ENCODE measurements around the gene LPCAT2. TPM values are rescaled to one million over a fixed set of nuclear protein-coding genes. Genes with fewer than 3 reads are reported as not detected.

The LPCAT2 gene
- total RNA-seq, 4 donors from 2014 or later, result 8.0 to 27.1 (median 18.0) TPM

GRCh38 chr16:55575496-55575895, 66.6 kb downstream of the LPCAT2 start:
- ATAC-seq, result no peak
- Histone ChIP-seq H3K36me3 (peaks cover 0 to 12% of the 10 kb centered on the region in 2 donors), H3K9me3 (no peaks in the 10 kb centered on the region), H3K4me3 (no peak overlapping the region), H3K27ac (no peak overlapping the region), H3K27me3 (no peaks in the 10 kb centered on the region), H3K4me1 (peaks cover 0 to 19% (median 0%) of the 10 kb centered on the region in 3 donors)
- 8 to 27% methylated on average over 1 of the region's 1 CpG for WGBS, 2 donors (ENCODE audit: low coverage in 1 of 2)
- no peak for TF ChIP-seq POLR2AphosphoS5 (IDR thresholded peaks at IDR 0.05)
- no peak for TF ChIP-seq POLR2A (IDR thresholded peaks at IDR 0.05)
- TF ChIP-seq CTCF (IDR thresholded peaks at IDR 0.05), result no peak
- no peak for TF ChIP-seq EP300 (IDR thresholded peaks at IDR 0.05)

GRCh38 chr16:55576384-55576783, 67.5 kb downstream of the LPCAT2 start:
- TF ChIP-seq CTCF (IDR thresholded peaks at IDR 0.05) (no peak), POLR2A (IDR thresholded peaks at IDR 0.05) (no peak), POLR2AphosphoS5 (IDR thresholded peaks at IDR 0.05) (no peak)
- 35 to 50% methylated on average over 1 to 2 of the region's 2 CpGs for WGBS, 2 donors (ENCODE audit: low coverage in 1 of 2)
- no peak for ATAC-seq

GRCh38 chr16:55577887-55578286, 69.0 kb downstream of the LPCAT2 start:
- Histone ChIP-seq H3K27ac (no peak overlapping the region), H3K4me3 (no peak overlapping the region), H3K36me3 (peaks cover 0 to 12% of the 10 kb centered on the region in 2 donors), H3K9me3 (no peaks in the 10 kb centered on the region), H3K27me3 (no peaks in the 10 kb centered on the region), H3K4me1 (peaks cover 0 to 18% (median 0%) of the 10 kb centered on the region in 3 donors)
- 71 to 100% methylated on average over 2 to 3 of the region's 3 CpGs for WGBS, 2 donors (ENCODE audit: low coverage in 1 of 2)
- TF ChIP-seq EP300 (IDR thresholded peaks at IDR 0.05) (no peak), POLR2A (IDR thresholded peaks at IDR 0.05) (no peak), CTCF (IDR thresholded peaks at IDR 0.05) (no peak), POLR2AphosphoS5 (IDR thresholded peaks at IDR 0.05) (no peak)
- no peak for ATAC-seq

More at GRCh38 chr16:55576384-55576783, 67.5 kb downstream of the LPCAT2 start:
- H3K27ac ChIP-seq, result no peak overlapping the region
- peaks cover 0 to 12% of the 10 kb centered on the region in 2 donors for H3K36me3 ChIP-seq
- H3K27me3 ChIP-seq, result no peaks in the 10 kb centered on the region
- no peak overlapping the region for H3K4me3 ChIP-seq
- H3K4me1 ChIP-seq, result peaks cover 0 to 18% (median 0%) of the 10 kb centered on the region in 3 donors
- H3K9me3 ChIP-seq, result no peaks in the 10 kb centered on the region

- Histone ChIP-seq H3K4me3 (no peak overlapping the region), H3K27ac (no peak overlapping the region), H3K4me1 (no peaks in the 10 kb centered on the region), H3K36me3 (no peaks in the 10 kb centered on the region), H3K9me3 (no peaks in the 10 kb centered on the region), H3K27me3 (no peaks in the 10 kb centered on the region)
- ATAC-seq, result no peak
- 89 to 90% methylated on average over 1 to 2 of the region's 2 CpGs for WGBS, 2 donors (ENCODE audit: low coverage in 1 of 2)
- TF ChIP-seq EP300 (IDR thresholded peaks at IDR 0.05) (no peak), CTCF (IDR thresholded peaks at IDR 0.05) (no peak), POLR2AphosphoS5 (IDR thresholded peaks at IDR 0.05) (no peak), POLR2A (IDR thresholded peaks at IDR 0.05) (no peak)
Measured at GRCh38 chr16:55585631-55586030, 76.8 kb downstream of the LPCAT2 start.

- TF ChIP-seq POLR2A (IDR thresholded peaks at IDR 0.05), result no peak
- TF ChIP-seq POLR2AphosphoS5 (IDR thresholded peaks at IDR 0.05), result no peak
- no peak for TF ChIP-seq CTCF (IDR thresholded peaks at IDR 0.05)
- TF ChIP-seq EP300 (IDR thresholded peaks at IDR 0.05), result no peak
- WGBS, 2 donors (ENCODE audit: low coverage in 1 of 2), result 88 to 95% methylated on average over 5 to 6 of the region's 6 CpGs
- H3K36me3 ChIP-seq, result no peaks in the 10 kb centered on the region
- no peaks in the 10 kb centered on the region for H3K4me1 ChIP-seq
- no peaks in the 10 kb centered on the region for H3K27me3 ChIP-seq
- no peak for ATAC-seq
- H3K27ac ChIP-seq, result no peak overlapping the region
- H3K4me3 ChIP-seq, result no peak overlapping the region
- H3K9me3 ChIP-seq, result no peaks in the 10 kb centered on the region
Measured at GRCh38 chr16:55588799-55589198, 79.9 kb downstream of the LPCAT2 start.

All from gastroesophageal sphincter (tissue), 4 donors.